ENCODE measurements around the gene TBX4.
"Not testable (repeated sequence)": the region's sequence is repeated elsewhere in the genome, so short reads cannot be mapped to it uniquely, and the experiment has no call there.

TBX4 gene

GRCh38 chr17:61413661-61414126 lies 38.5 kb upstream of the TBX4 start:
- no peak for DNase-seq

GRCh38 chr17:61414141-61414935 lies 37.9 kb upstream of the TBX4 start:
- no peak for DNase-seq

GRCh38 chr17:61414936-61415251 lies 37.3 kb upstream of the TBX4 start:
- DNase-seq = no peak

GRCh38 chr17:61415374-61416210 lies 36.6 kb upstream of the TBX4 start:
- no peak for DNase-seq

GRCh38 chr17:61416211-61416539 lies 36.0 kb upstream of the TBX4 start:
- DNase-seq = no peak

GRCh38 chr17:61416540-61417363 lies 35.5 kb upstream of the TBX4 start:
- peak; percentile 86 for DNase-seq

GRCh38 chr17:61418449-61418848 lies 33.8 kb upstream of the TBX4 start:
- DNase-seq = no peak

- DNase-seq = no peak
Measured at GRCh38 chr17:61419496-61420046, 32.7 kb upstream of the TBX4 start.

- DNase-seq = no peak
Measured at GRCh38 chr17:61420052-61420451, 32.2 kb upstream of the TBX4 start.

- DNase-seq = no peak
Measured at GRCh38 chr17:61420745-61421398, 31.4 kb upstream of the TBX4 start.

GRCh38 chr17:61421460-61421859 lies 30.8 kb upstream of the TBX4 start:
- DNase-seq = no peak

GRCh38 chr17:61422116-61422799 lies 30.0 kb upstream of the TBX4 start:
- no peak for DNase-seq

GRCh38 chr17:61422869-61423268 lies 29.4 kb upstream of the TBX4 start:
- no peak for DNase-seq

- no peak for DNase-seq
Measured at GRCh38 chr17:61423967-61424649, 28.1 kb upstream of the TBX4 start.

GRCh38 chr17:61425682-61426481 lies 26.3 kb upstream of the TBX4 start:
- no peak for DNase-seq

- DNase-seq = no peak
Measured at GRCh38 chr17:61426482-61427304, 25.5 kb upstream of the TBX4 start.

GRCh38 chr17:61427567-61427966 lies 24.7 kb upstream of the TBX4 start:
- DNase-seq = no peak

GRCh38 chr17:61429274-61429673 lies 22.9 kb upstream of the TBX4 start:
- DNase-seq = no peak

GRCh38 chr17:61429831-61430230 lies 22.4 kb upstream of the TBX4 start:
- DNase-seq = not testable (repeated sequence)
